ENCODE results near the gene TSPYL4. TPM values are rescaled to one million over a fixed set of nuclear protein-coding genes. Genes with fewer than 3 reads are reported as not detected.

TSPYL4 gene
- total RNA-seq, 1 donor from 2014 or later, result 30.5 TPM

- H3K9me3 ChIP-seq (replicated peaks), result no peaks in the 10 kb centered on the region
- H3K4me3 ChIP-seq, result no peak overlapping the region
- TF ChIP-seq CTCF (IDR thresholded peaks at IDR 0.05; ENCODE audit: borderline replicate concordance), result no peak
- no peaks in the 10 kb centered on the region for H3K4me1 ChIP-seq
- H3K36me3 ChIP-seq, result peaks cover 23% of the 10 kb centered on the region
- H3K27ac ChIP-seq (replicated peaks), result no peak overlapping the region
- no peak for DNase-seq
- H3K27me3 ChIP-seq (ENCODE audit: low read depth), result no peaks in the 10 kb centered on the region
- intact Hi-C loops (cut with micrococcal nuclease), result no loop called here
Observed at GRCh38 chr6:116239856-116240255, 14.0 kb downstream of the TSPYL4 start.

- Histone ChIP-seq H3K27me3 (ENCODE audit: low read depth) (no peaks in the 10 kb centered on the region), H3K27ac (replicated peaks) (no peak overlapping the region), H3K4me3 (no peak overlapping the region), H3K36me3 (peaks cover 26% of the 10 kb centered on the region), H3K4me1 (no peaks in the 10 kb centered on the region), H3K9me3 (replicated peaks) (no peaks in the 10 kb centered on the region)
- DNase-seq, result no peak
- no peak for TF ChIP-seq CTCF (IDR thresholded peaks at IDR 0.05; ENCODE audit: borderline replicate concordance)
- intact Hi-C loops (cut with micrococcal nuclease), result no loop called here
Observed at GRCh38 chr6:116239256-116239655, 14.6 kb downstream of the TSPYL4 start.

GRCh38 chr6:116238083-116238482 is 15.8 kb downstream of the TSPYL4 start:
- TF ChIP-seq CTCF (IDR thresholded peaks at IDR 0.05; ENCODE audit: borderline replicate concordance), result no peak
- no peaks in the 10 kb centered on the region for H3K27me3 ChIP-seq (ENCODE audit: low read depth)

DNA sequence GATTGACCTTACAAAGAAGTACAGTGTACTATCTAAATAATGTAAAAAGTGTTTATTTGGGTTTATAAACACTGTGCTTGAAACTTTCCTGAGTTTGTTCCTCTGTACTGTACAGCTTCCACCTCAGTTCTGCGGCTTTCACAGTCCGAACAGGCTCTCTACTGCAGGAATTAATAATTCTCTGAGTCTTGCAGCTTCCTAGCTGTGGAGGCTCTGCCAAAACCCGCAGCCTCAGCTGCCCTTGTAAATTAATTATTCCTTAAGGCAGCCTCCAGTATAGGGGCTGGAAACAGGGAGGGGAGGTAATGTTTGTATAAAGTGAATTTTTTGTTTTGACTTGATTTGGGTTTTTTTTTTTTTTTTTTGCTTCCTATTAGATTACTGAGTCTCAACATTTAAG is 19.2 kb downstream of the TSPYL4 start:
- no peak overlapping the region for H3K4me3 ChIP-seq
- no peaks in the 10 kb centered on the region for H3K27me3 ChIP-seq (ENCODE audit: low read depth)

More at GRCh38 chr6:116238083-116238482, 15.8 kb downstream of the TSPYL4 start:
- no peak for DNase-seq
- H3K27ac ChIP-seq (replicated peaks), result no peak overlapping the region
- H3K9me3 ChIP-seq (replicated peaks), result no peaks in the 10 kb centered on the region
- H3K4me3 ChIP-seq, result no peak overlapping the region
- no peaks in the 10 kb centered on the region for H3K4me1 ChIP-seq
- H3K36me3 ChIP-seq, result peaks cover 29% of the 10 kb centered on the region
- intact Hi-C loops (cut with micrococcal nuclease), result no loop called here

DNA sequence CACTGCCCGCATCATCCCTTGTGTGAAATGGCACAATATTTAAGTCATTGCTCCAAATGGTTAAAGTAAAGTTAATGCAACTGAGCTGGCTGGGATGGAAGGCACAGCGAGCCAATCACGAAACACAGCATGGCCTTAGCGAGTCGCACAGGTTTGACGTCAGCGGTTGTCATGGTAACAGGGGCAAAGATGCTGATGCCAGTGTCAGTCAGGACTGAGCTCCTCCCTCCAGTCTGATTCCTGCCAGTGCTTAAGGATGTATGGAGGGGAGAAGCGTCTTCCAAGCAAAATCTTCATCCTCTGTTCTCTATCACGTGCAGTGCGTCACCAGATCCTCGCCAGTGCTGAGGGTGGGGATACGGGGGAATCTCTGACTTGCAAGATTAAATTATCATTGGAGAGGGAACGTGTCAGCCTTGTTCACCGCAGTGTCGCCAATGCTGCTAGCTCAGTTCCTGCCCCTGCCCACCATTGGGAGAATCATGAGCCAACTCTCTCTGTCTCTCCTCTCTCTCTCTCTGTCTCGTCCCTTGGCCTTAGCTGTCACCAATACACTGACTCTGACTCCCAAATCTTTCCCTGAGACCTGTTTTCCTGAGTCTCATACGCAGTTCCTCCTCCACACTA is 24.5 kb downstream of the TSPYL4 start:
- Histone ChIP-seq H3K36me3 (peaks cover 5% of the 10 kb centered on the region), H3K4me1 (peaks cover 9% of the 10 kb centered on the region), H3K27me3 (ENCODE audit: low read depth) (no peaks in the 10 kb centered on the region), H3K27ac (replicated peaks) (no peak overlapping the region), H3K9me3 (replicated peaks) (no peaks in the 10 kb centered on the region), H3K4me3 (peak overlapping the region; percentile 54)
- peak; percentile 89 for DNase-seq
- no peak for TF ChIP-seq CTCF (IDR thresholded peaks at IDR 0.05; ENCODE audit: borderline replicate concordance)
- intact Hi-C loops (cut with micrococcal nuclease), result no loop called here

More for the DNA sequence above, 19.2 kb downstream of the TSPYL4 start:
- intact Hi-C loops (cut with micrococcal nuclease), result no loop called here
- Histone ChIP-seq H3K9me3 (replicated peaks) (no peaks in the 10 kb centered on the region), H3K4me1 (peaks cover 9% of the 10 kb centered on the region), H3K27ac (replicated peaks) (no peak overlapping the region), H3K36me3 (peaks cover 29% of the 10 kb centered on the region)
- no peak for DNase-seq
- TF ChIP-seq CTCF (IDR thresholded peaks at IDR 0.05; ENCODE audit: borderline replicate concordance), result no peak
